Ovary (tissue), 9 donors: ENCODE results near the gene PIAS1. TPM values are rescaled to one million over a fixed set of nuclear protein-coding genes. Genes with fewer than 3 reads are reported as not detected.

Source experiments
- DNase-seq, 5 donors: peaks; one replicate each; pipeline ENCODE4 v3.0.0-alpha.2; 2019 to 2020
- H3K27ac ChIP-seq, 2 donors: fragments of 200-600 bp; one replicate each; pipeline versions ENCODE4 v1.5.1 to v1.8.0; 2019 to 2022
- H3K27me3 ChIP-seq: fragments of 200-600 bp; one replicate; pipeline ENCODE4 v1.8.0; 2022
- H3K36me3 ChIP-seq: fragments of 200-600 bp; sonication (generic); one replicate; pipeline ENCODE4 v1.5.1; 2019
- H3K4me1 ChIP-seq: one replicate; pipeline ENCODE4 v1.8.1; 2013; ENCODE audit warnings: mild to moderate bottlenecking, moderate library complexity; ENCODE audit not compliant: insufficient read depth
- H3K4me3 ChIP-seq: fragments of 200-600 bp; sonication (generic); one replicate; pipeline ENCODE4 v1.5.1; 2017
- H3K9me3 ChIP-seq, 2 donors: fragments of 200-600 bp in 1 of 2; sonication (generic) in 1 of 2; one replicate each; pipeline versions ENCODE4 v1.5.1 to v1.8.1; 2013 to 2019; ENCODE audit warnings: mild to moderate bottlenecking in 1 of 2, moderate library complexity in 1 of 2
- CTCF ChIP-seq, 3 donors: fragments of 450-650 bp in 2 of 3; fragments of 200-600 bp in 1 of 3; IDR thresholded peaks; one replicate each; pipeline versions ENCODE4 v1.5.1 to v1.8.0; 2016 to 2022; ENCODE audit warnings: antibody characterized with exemption in 3 of 3, mild to moderate bottlenecking in 1 of 3
- EP300 ChIP-seq: sonication (generic); formaldehyde crosslinking; IDR thresholded peaks from one replicate; pipeline ENCODE4 v1.6.1; 2017; ENCODE audit warnings: antibody characterized with exemption
- POLR2A ChIP-seq: fragments of 450-650 bp; IDR thresholded peaks from one replicate; pipeline ENCODE4 v1.6.1; 2017; ENCODE audit warnings: antibody characterized with exemption, mild to moderate bottlenecking, moderate library complexity
- WGBS, 3 donors: extraction: QIAGEN DNeasy Blood & Tissue Kit in 1 of 3; methylation state at CpG; one replicate each; pipeline versions ENCODE4 v1.1.5 to v1.1.7; 2013 to 2017; 5-methylcytosine and 5-hydroxymethylcytosine counted together
- intact Hi-C, 4 donors: fragments of 100-400 bp; cut with DNase I; formaldehyde crosslinking; loops; one replicate each; pipeline versions ENCODE4 v1.11.0 to v1.15.1; 2022 to 2023
- polyA plus RNA-seq, 2 donors: library from polyadenylated mRNA; stranded (reverse); fragments of 200-250 nt in 1 of 2; fragments of 350-450 nt in 1 of 2; fragmentation: Illumina TruSeq in 1 of 2; extraction: RNeasy Lipid Tissue Mini Kit (QIAGEN cat#74804) in 1 of 2; gene quantifications; one replicate each; pipeline ENCODE4 v1.2.3, GENCODE V29; 2013 to 2014
- total RNA-seq, 7 donors: library from RNA; depleted of rRNA in 2 of 7; stranded (reverse); fragments of >200 nt in 2 of 7; fragmentation: NEBNext Ultra II Directional in 3 of 7; extraction: Animal tissue kit (Norgen Biotek cat#: 25700) in 3 of 7; gene quantifications; one replicate each; pipeline versions ENCODE4 v1.1.0 to v1.2.4, GENCODE V29; 2016 to 2023
- donor health status: DM: no; HTN: no; CAD: no; lungs with moderate emphysema.
- donor health status: DM: no; HTN: no; CAD: no.
- donor health status: Bipolar disorder and iron deficiency.
- donor health status: DM: yes; HTN: yes; CAD: no.
- donor health status: DM: no; HTN: no; CAD: no.
- donor health status: DM: yes; HTN: yes; CAD: no.

The PIAS1 gene
- total and polyA plus RNA-seq, 9 donors = 18.6 to 75.4 (median 48.6) TPM

GRCh38 chr15:68073576-68074288, 19.6 kb downstream of the PIAS1 start:
- no peaks in the 10 kb centered on the region for H3K36me3 ChIP-seq
- H3K27ac ChIP-seq = no peak overlapping the region
- H3K4me3 ChIP-seq = no peak overlapping the region
- TF ChIP-seq EP300 = no peak
- no peak for TF ChIP-seq CTCF (IDR thresholded peaks at IDR 0.05)
- TF ChIP-seq POLR2A = no peak
- H3K4me1 ChIP-seq = peaks cover 7% of the 10 kb centered on the region
- H3K9me3 ChIP-seq = no peaks in the 10 kb centered on the region
- WGBS, 3 donors = 87 to 93% (median 91%) methylated on average over 6 of the region's 6 CpGs
- intact Hi-C loops = no loop called here
- no peak for DNase-seq
- H3K27me3 ChIP-seq = no peaks in the 10 kb centered on the region

GRCh38 chr15:68075764-68076385, 21.8 kb downstream of the PIAS1 start:
- no peaks in the 10 kb centered on the region for H3K27me3 ChIP-seq
- DNase-seq = no peak
- WGBS, 3 donors = 91 to 94% (median 92%) methylated on average over 18 of the region's 18 CpGs
- H3K9me3 ChIP-seq = no peaks in the 10 kb centered on the region
- peaks cover 7% of the 10 kb centered on the region for H3K4me1 ChIP-seq
- H3K36me3 ChIP-seq = no peaks in the 10 kb centered on the region
- intact Hi-C loops = no loop called here
- TF ChIP-seq POLR2A = no peak
- no peak for TF ChIP-seq EP300
- TF ChIP-seq CTCF (IDR thresholded peaks at IDR 0.05) = no peak
- H3K4me3 ChIP-seq = no peak overlapping the region
- no peak overlapping the region for H3K27ac ChIP-seq

DNA sequence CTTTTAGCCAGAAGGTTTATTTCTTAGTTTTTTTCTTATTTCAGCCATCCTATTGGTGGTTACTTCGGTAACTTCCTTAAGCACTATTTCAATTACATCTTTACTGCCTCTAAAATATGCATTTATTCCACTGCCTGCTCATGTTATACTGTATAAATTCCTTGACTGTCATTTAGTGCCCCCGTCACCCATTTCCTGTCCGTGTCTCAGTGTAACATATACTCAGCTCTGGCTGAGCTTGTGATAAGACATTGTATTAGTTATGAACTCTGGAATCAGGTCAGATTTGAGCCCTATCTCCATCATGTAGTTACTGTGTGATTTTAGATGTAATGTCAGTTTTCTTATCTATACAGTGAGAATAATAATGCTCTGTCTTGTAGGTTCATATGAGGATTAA, 24.2 kb downstream of the PIAS1 start:
- intact Hi-C loops = no loop called here
- H3K4me1 ChIP-seq = peaks cover 7% of the 10 kb centered on the region
- H3K36me3 ChIP-seq = no peaks in the 10 kb centered on the region
- WGBS, 3 donors = 83 to 92% (median 84%) methylated on average over 3 of the region's 3 CpGs
- no peak overlapping the region for H3K27ac ChIP-seq
- no peaks in the 10 kb centered on the region for H3K9me3 ChIP-seq
- H3K27me3 ChIP-seq = no peaks in the 10 kb centered on the region
- no peak for DNase-seq
- TF ChIP-seq POLR2A (no peak), CTCF (IDR thresholded peaks at IDR 0.05) (no peak), EP300 (no peak)
- no peak overlapping the region for H3K4me3 ChIP-seq

- Histone ChIP-seq H3K27ac (no peak overlapping the region), H3K9me3 (no peaks in the 10 kb centered on the region), H3K27me3 (no peaks in the 10 kb centered on the region), H3K4me3 (no peak overlapping the region), H3K36me3 (no peaks in the 10 kb centered on the region), H3K4me1 (peaks cover 9% of the 10 kb centered on the region)
- 71 to 81% (median 74%) methylated on average over 1 of the region's 1 CpG for WGBS, 3 donors
- TF ChIP-seq POLR2A (no peak), EP300 (no peak), CTCF (IDR thresholded peaks at IDR 0.05) (no peak)
- intact Hi-C loops = no loop called here
- no peak for DNase-seq
Measured at GRCh38 chr15:68080334-68080733, 26.2 kb downstream of the PIAS1 start.
